ENCODE data around the gene ARHGAP44. TPM values are rescaled to one million over a fixed set of nuclear protein-coding genes. Genes with fewer than 3 reads are reported as not detected.

ARHGAP44 gene
- total RNA-seq, 1 experiment from 2014 or later, result 0.40 TPM

- H3K79me2 ChIP-seq (ENCODE audit: low read length), result no peaks in the 10 kb centered on the region
- POLR2A ChIA-PET (ENCODE audit: unreplicated experiment), result no interaction called here
- CTCF ChIA-PET, result no interaction called here
- H2AFZ ChIP-seq (ENCODE audit: low read length), result no peak overlapping the region
- BruUV-seq (replicated peaks), result no TSS peak
- H3K27me3 ChIP-seq (ENCODE audit: low read length), result no peaks in the 10 kb centered on the region
- DNase-seq, result peak; percentile 83
- no peaks in the 10 kb centered on the region for H3F3A ChIP-seq (ENCODE audit: low read length, unreplicated experiment)
- peak; percentile 83 for ATAC-seq
- peaks cover 9% of the 10 kb centered on the region; the same call in 1 of the 2 replicates for H3K4me1 ChIP-seq (ENCODE audit: insufficient read depth, low read length)
- H3K4me3 ChIP-seq (ENCODE audit: low read length), result no peak overlapping the region
- H4K20me1 ChIP-seq (ENCODE audit: low read length), result 0 out of 2 replicates have a peak, but pooled peaks cover 13% of the 10 kb centered on the region
- TF ChIP-seq EZH2 (IDR thresholded peaks at IDR 0.05; ENCODE audit: low read length, unreplicated experiment) (no peak), CTCF (conservative IDR thresholded peaks at IDR 0.05; ENCODE audit: low read depth, low read length) (peak; percentile 98), EZH2phosphoT487 (IDR thresholded peaks at IDR 0.05; ENCODE audit: borderline replicate concordance, low read length) (no peak)
- H3K36me3 ChIP-seq (ENCODE audit: low read depth, low read length), result peaks cover 75% of the 10 kb centered on the region
- H3K9ac ChIP-seq (ENCODE audit: low read length), result no peak overlapping the region
- H3K27ac ChIP-seq (ENCODE audit: low read length), result no peak overlapping the region
- no peaks in the 10 kb centered on the region for H3K9me3 ChIP-seq (ENCODE audit: low read length)
- H3K4me2 ChIP-seq (ENCODE audit: low read length), result no peak overlapping the region
- intact Hi-C loops (cut with micrococcal nuclease), result loop anchor here (2.0 to 5.0 kb wide), 3 partner anchors 74 to 821 kb away; no protein-coding TSS in a partner anchor
- no peaks in the 10 kb centered on the region for H3K9me2 ChIP-seq (replicated peaks; ENCODE audit: low read length)
These were observed 213.6 kb downstream of the ARHGAP44 start for GRCh38 chr17:13002761-13003453.

- no peak for DNase-seq
- Histone ChIP-seq H3K27me3 (ENCODE audit: low read length) (no peaks in the 10 kb centered on the region), H4K20me1 (ENCODE audit: low read length) (0 out of 2 replicates have a peak, but pooled peaks cover 13% of the 10 kb centered on the region), H3K36me3 (ENCODE audit: low read depth, low read length) (peaks cover 71% of the 10 kb centered on the region), H3F3A (ENCODE audit: low read length, unreplicated experiment) (no peaks in the 10 kb centered on the region), H2AFZ (ENCODE audit: low read length) (no peak overlapping the region), H3K9me2 (replicated peaks; ENCODE audit: low read length) (no peaks in the 10 kb centered on the region), H3K79me2 (ENCODE audit: low read length) (no peaks in the 10 kb centered on the region), H3K9me3 (ENCODE audit: low read length) (no peaks in the 10 kb centered on the region), H3K27ac (ENCODE audit: low read length) (no peak overlapping the region), H3K9ac (ENCODE audit: low read length) (no peak overlapping the region), H3K4me2 (ENCODE audit: low read length) (no peak overlapping the region), H3K4me1 (ENCODE audit: insufficient read depth, low read length) (peaks cover 9% of the 10 kb centered on the region; the same call in 1 of the 2 replicates), H3K4me3 (ENCODE audit: low read length) (no peak overlapping the region)
- intact Hi-C loops (cut with micrococcal nuclease), result loop anchor here (2.0 to 5.0 kb wide), 3 partner anchors 75 to 821 kb away; no protein-coding TSS in a partner anchor
- CTCF ChIA-PET, result no interaction called here
- POLR2A ChIA-PET (ENCODE audit: unreplicated experiment), result no interaction called here
- ATAC-seq, result no peak
- BruUV-seq (replicated peaks), result no TSS peak
- TF ChIP-seq CTCF (conservative IDR thresholded peaks at IDR 0.05; ENCODE audit: low read depth, low read length), result no peak; the same call in 1 of the 2 replicates
- no peak for TF ChIP-seq EZH2phosphoT487 (IDR thresholded peaks at IDR 0.05; ENCODE audit: borderline replicate concordance, low read length)
- TF ChIP-seq EZH2 (IDR thresholded peaks at IDR 0.05; ENCODE audit: low read length, unreplicated experiment), result no peak
These were observed 214.2 kb downstream of the ARHGAP44 start for GRCh38 chr17:13003454-13003851.

- Histone ChIP-seq H3K79me2 (ENCODE audit: low read length) (no peaks in the 10 kb centered on the region), H3K4me1 (ENCODE audit: insufficient read depth, low read length) (peaks cover 9% of the 10 kb centered on the region; the same call in 1 of the 2 replicates), H3K9ac (ENCODE audit: low read length) (no peak overlapping the region), H3F3A (ENCODE audit: low read length, unreplicated experiment) (no peaks in the 10 kb centered on the region), H3K27me3 (ENCODE audit: low read length) (no peaks in the 10 kb centered on the region), H3K9me3 (ENCODE audit: low read length) (no peaks in the 10 kb centered on the region), H3K4me2 (ENCODE audit: low read length) (no peak overlapping the region), H2AFZ (ENCODE audit: low read length) (no peak overlapping the region), H3K27ac (ENCODE audit: low read length) (no peak overlapping the region), H4K20me1 (ENCODE audit: low read length) (0 out of 2 replicates have a peak, but pooled peaks cover 13% of the 10 kb centered on the region), H3K4me3 (ENCODE audit: low read length) (no peak overlapping the region), H3K36me3 (ENCODE audit: low read depth, low read length) (peaks cover 69% of the 10 kb centered on the region), H3K9me2 (replicated peaks; ENCODE audit: low read length) (no peaks in the 10 kb centered on the region)
- intact Hi-C loops (cut with micrococcal nuclease), result loop anchor here (2.0 to 5.0 kb wide), 3 partner anchors 75 to 822 kb away; no protein-coding TSS in a partner anchor
- DNase-seq (no peak), ATAC-seq (no peak)
- POLR2A ChIA-PET (ENCODE audit: unreplicated experiment), result no interaction called here
- CTCF ChIA-PET, result no interaction called here
- TF ChIP-seq CTCF (conservative IDR thresholded peaks at IDR 0.05; ENCODE audit: low read depth, low read length), result no peak
- no peak for TF ChIP-seq EZH2phosphoT487 (IDR thresholded peaks at IDR 0.05; ENCODE audit: borderline replicate concordance, low read length)
- TF ChIP-seq EZH2 (IDR thresholded peaks at IDR 0.05; ENCODE audit: low read length, unreplicated experiment), result no peak
- BruUV-seq (replicated peaks), result no TSS peak
These were observed 214.6 kb downstream of the ARHGAP44 start for GRCh38 chr17:13003927-13004326.
